A549 (cell line): Measurements from ENCODE around the gene NPR3.

Experiments used
- BCL3 ChIP-seq: fragments of >200 bp; sonication (Bioruptor Twin); formaldehyde crosslinking; IDR thresholded peaks from 3 replicates; pipeline ENCODE4 v1.6.1; 2016
- BHLHE40 ChIP-seq: IDR thresholded peaks from 2 replicates; pipeline ENCODE4 v1.6.1; 2012; ENCODE audit warnings: low read depth, low read length, inconsistent platforms
- CTCF ChIP-seq: fragments of >200 bp; sonication (Bioruptor Twin); formaldehyde crosslinking; IDR thresholded peaks from 3 replicates; pipeline ENCODE4 v1.5.1; 2016
- EP300 ChIP-seq, 2 experiments: fragments of >200 bp; sonication (Bioruptor Twin); formaldehyde crosslinking; IDR thresholded peaks; 2 replicates in 1 of 2; 3 replicates in 1 of 2; pipeline ENCODE4 v1.6.1; 2016 to 2017
- PHF8 ChIP-seq: fragments of 200-600 bp; sonication (generic); IDR thresholded peaks from 2 replicates; pipeline ENCODE4 v1.6.1; 2016; ENCODE audit warnings: low read depth, mild to moderate bottlenecking, antibody characterized with exemption, moderate library complexity, borderline replicate concordance
- POLR2A ChIP-seq: IDR thresholded peaks from 2 replicates; pipeline ENCODE4 v1.6.1; 2012; ENCODE audit warnings: mild to moderate bottlenecking, low read length
- TF ChIP-seq, protein P1 (sequence below): fragments of 450-650 bp; IDR thresholded peaks from 2 replicates; pipeline ENCODE4 v1.6.1; 2014; ENCODE audit warnings: antibody characterized with exemption
- TF ChIP-seq, protein P2 (sequence below): IDR thresholded peaks from 2 replicates; pipeline ENCODE4 v1.6.1; 2012

- TF ChIP-seq, protein P1, sequence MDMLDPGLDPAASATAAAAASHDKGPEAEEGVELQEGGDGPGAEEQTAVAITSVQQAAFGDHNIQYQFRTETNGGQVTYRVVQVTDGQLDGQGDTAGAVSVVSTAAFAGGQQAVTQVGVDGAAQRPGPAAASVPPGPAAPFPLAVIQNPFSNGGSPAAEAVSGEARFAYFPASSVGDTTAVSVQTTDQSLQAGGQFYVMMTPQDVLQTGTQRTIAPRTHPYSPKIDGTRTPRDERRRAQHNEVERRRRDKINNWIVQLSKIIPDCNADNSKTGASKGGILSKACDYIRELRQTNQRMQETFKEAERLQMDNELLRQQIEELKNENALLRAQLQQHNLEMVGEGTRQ: no peak
- TF ChIP-seq CTCF (no peak), BCL3 (no peak), PHF8 (no peak), BHLHE40 (no peak), POLR2A (no peak), EP300 (IDR thresholded peaks at IDR 0.05) (no peak)
- TF ChIP-seq, protein P2, sequence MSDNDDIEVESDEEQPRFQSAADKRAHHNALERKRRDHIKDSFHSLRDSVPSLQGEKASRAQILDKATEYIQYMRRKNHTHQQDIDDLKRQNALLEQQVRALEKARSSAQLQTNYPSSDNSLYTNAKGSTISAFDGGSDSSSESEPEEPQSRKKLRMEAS: no peak
These were observed 9.2 kb downstream of the NPR3 start for GRCh38 chr5:32720300-32720699.
